HG03095 (cell line): ENCODE data around the gene PIGN.

Experiments used
- ATAC-seq: cut with Tn5 transposase; IDR thresholded peaks from one replicate; pipeline ENCODE4 v1.9.1; 2021; ENCODE audit warnings: moderate library complexity; ENCODE audit not compliant: unreplicated experiment

The PIGN gene, protein sequence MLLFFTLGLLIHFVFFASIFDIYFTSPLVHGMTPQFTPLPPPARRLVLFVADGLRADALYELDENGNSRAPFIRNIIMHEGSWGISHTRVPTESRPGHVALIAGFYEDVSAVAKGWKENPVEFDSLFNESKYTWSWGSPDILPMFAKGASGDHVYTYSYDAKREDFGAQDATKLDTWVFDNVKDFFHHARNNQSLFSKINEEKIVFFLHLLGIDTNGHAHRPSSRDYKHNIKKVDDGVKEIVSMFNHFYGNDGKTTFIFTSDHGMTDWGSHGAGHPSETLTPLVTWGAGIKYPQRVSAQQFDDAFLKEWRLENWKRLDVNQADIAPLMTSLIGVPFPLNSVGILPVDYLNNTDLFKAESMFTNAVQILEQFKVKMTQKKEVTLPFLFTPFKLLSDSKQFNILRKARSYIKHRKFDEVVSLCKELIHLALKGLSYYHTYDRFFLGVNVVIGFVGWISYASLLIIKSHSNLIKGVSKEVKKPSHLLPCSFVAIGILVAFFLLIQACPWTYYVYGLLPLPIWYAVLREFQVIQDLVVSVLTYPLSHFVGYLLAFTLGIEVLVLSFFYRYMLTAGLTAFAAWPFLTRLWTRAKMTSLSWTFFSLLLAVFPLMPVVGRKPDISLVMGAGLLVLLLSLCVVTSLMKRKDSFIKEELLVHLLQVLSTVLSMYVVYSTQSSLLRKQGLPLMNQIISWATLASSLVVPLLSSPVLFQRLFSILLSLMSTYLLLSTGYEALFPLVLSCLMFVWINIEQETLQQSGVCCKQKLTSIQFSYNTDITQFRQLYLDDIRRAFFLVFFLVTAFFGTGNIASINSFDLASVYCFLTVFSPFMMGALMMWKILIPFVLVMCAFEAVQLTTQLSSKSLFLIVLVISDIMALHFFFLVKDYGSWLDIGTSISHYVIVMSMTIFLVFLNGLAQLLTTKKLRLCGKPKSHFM

DNA sequence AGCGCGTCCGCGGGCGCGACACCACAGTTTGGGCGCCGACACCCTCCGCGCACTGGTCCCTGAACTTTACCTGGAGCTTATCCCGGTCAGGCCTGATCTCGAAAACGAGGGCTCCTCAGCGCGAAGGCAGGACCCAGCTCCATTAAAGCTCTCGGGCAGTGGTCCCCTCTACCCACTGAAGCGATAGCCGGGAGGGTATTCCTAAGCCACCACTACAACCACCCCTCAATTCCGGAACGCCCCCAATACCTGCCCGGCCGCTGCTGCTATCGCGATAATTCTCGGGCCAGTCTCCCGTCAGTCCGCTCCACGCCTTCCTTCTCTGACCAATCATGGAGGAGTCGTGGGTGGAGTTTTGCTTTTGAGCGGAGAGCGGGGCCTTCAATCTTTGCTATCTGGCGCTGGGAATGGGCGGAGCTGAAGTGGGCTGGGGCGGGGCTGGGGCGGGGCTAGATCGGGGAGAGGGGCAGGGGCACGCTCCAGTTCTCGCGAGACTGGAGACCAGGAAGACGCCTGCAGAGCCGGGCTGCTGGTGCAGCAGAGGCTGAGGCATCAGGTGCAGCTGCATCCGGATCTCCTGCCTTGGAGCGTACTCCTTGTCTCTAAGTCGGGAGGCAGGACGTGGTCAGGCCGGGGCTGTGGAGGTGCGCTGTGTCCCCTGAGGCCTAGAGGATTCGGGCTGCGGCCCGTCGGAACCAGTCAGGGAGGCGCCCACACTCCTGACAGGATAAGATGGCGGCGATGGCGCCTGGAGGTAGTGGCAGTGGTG, at the start of gene PIGN, which contains the start of gene RELCH:
Gene PIGN, minus strand, starts transcription at position 283 of the 769 bp plus-strand sequence. CDS start 25,703 bp downstream, outside the sequence.
Gene RELCH, plus strand, starts transcription at position 482 of the 769 bp plus-strand sequence. Its CDS starts 251 bp downstream, at position 733.
- ATAC-seq, result peak; percentile 86

DNA sequence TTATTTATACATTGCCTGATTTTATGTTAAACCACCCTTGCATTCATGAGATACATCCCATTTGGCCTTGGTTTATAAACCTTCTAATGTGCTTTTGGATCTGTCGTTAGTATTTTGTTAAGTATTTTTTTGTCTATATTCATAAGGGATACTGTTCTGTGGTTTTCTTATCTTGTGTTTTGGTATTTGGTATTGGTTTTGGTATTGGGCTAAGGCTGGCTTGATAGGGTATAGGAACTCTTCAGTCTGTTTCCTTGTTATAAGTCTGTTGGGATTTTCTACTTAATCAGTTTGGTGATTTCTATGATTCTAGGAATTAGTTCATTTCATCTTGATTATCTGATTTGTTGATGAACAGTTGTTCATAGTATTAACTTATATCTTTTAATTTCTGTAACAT, 49.4 kb upstream of the PIGN start:
- ATAC-seq, result no peak

DNA sequence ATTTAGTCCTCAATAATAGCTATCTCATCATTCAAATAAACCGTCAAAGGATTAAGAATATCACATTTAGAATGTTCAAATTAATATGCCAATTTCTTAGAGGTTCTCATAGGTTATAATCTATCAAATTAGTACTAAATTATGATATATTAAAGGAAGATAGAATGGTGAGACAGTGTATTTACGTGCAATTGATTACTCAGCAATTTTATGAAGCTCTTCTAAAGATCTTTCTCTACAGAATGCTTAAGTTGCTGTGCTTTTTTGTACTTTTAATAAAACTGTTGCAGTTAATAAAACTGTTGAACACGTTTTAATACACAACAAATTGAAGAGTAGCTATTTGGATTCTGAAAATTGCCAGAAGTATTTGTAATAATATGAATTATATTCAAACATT, 39.2 kb upstream of the PIGN start:
- ATAC-seq, result no peak

DNA sequence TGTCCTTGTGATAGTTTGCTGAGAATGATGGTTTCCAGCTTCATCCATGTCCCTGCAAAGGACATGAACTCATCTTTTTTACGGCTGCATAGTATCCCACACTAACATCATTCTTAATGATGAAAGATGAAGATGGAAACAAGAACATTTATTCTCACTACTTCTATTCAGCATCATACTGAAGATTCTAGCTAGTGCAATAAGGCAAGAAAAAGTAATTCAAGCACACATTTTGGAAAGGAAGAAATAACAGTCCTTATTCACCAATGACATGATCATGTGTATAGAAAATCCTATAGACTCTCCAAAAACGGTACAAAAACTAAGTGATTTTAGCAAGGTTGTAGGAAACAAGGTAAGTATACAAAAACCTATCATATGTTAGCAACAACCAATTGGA, 37.4 kb upstream of the PIGN start:
- ATAC-seq, result no peak

DNA sequence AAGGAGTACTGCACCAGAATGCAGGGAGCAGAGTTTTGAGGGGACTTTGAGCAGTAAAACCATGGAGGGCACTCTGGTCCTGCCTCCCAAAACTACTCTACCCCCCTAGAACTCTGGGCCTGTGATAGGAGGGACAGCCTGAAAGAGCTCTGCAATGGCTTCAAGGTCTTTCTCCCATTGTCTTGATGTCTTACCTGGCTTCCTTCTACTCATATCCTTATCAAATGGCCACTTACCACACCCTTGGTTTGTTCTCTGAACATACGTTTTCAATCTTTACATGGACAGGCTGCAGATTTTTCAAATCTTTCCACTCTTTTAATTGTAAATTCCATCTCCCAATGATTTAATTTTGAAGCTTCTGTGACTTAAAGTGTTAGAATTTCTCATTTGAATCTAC, 27.9 kb upstream of the PIGN start:
- ATAC-seq, result no peak

DNA sequence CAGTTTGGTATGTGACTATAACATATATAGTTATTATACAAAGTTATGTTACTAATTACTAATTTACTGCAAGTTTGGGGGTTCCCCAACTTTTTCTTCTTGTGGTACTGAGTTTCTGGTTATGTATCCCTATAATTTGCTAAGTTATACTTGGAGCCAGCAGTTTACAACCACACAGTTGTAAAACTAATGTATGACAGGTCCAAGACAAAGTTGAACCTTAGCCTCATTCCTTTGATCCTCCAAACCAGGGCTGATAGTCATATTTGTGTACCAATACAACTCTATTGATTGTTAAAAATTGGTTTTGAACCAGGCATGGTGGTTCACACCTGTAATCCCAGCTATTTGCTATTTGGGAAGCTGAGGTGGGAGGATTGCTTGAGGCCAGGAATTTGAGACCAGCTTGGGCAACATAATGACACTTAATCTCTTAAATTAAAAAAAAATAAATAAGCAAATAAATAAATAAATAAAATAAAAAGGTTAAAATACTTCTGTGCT, 24.5 kb upstream of the PIGN start:
- no peak for ATAC-seq

DNA sequence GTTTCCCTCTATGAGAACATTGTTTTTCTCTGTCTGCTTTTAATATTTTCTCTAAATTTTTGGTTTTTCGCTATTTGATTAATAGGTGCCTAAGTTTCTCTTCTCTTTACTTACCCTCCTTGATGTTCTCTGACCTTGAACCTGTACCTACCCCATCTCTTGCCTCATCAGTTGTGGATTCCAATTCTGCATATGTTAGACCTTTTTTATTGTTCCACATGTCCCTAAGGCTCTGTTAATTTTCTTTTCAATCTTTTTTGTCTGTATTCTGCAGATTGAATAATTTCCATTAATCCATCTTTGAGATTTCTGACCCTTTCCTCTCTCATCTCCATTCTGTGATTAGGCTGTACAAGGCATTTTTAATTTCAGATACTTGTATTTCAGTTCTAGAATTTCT, 23.3 kb upstream of the PIGN start:
- no peak for ATAC-seq

DNA sequence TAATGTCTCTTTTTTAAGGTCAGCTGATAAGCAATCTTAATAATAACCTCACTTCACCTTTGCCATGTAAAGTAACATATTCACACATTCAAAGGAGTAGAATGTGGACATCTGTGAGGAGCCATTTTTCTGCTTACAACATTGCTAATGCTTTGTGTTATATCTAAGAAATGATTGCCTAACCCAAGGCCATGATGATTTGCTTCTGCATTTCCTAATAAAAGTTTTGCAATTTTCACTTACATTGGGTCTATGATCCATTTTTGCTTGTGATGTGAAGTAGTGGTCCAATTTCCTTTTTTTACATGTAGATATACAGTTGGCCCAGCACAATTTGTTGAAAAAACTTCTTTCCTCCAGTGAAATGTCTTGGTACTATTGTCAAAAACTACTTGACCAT, 22.2 kb upstream of the PIGN start:
- ATAC-seq, result no peak

DNA sequence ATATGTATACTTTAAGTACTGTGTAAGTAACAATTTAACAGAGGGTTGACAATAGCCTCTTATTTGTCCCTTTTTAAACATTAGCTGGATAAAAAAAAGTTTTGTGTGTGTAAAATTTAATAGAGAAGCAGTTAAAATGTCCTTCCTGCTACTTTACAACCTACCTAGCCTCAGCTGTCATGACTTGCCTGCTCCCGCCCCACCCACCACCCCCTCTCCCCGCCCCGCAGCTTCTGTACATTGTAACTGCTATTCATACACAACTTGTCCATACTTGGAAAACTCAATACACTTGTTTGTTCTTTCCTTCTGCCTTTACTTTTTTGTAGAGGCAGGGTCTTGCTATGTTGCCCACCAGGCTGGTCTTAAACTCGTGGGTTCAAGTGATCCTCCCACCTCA, 19.7 kb upstream of the PIGN start:
- ATAC-seq, result no peak

DNA sequence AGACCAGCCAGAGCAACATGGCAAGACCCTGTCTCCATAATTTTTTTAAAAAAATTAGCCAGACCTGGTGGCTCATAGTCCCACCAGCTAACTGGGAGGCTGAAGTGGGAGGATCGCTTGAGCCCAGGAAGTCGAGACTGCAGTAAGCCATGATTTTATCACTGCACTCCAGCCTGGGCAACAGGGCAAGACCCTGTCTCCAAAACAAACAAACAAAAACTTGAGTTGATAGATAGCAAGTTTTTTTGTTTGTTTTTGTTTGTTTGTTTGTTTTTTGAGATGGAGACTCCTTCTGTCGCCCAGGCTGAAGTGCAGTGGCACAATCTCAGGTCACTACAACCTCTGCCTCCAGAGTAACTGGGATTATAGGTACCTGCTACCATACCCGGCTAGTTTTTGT, 19.0 kb upstream of the PIGN start:
- ATAC-seq, result no peak

DNA sequence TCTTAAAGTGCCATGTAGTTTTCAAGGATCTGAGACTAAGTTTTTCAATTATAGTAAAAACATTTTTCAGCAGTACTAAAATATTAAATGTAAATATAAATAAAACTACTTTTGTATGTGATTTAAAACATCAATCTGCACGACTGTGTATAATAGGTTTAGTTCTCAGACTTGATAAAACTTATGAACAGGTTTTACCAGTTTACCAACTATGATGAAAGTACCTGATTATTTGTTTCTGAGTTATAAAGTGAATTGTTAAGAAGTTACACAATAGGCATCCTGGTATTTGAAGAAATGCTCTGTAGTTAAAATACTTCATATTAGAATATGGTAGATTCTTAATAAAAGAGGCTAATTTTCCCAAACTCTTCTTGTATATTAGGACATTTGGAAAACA, 15.0 kb upstream of the PIGN start:
- no peak for ATAC-seq

DNA sequence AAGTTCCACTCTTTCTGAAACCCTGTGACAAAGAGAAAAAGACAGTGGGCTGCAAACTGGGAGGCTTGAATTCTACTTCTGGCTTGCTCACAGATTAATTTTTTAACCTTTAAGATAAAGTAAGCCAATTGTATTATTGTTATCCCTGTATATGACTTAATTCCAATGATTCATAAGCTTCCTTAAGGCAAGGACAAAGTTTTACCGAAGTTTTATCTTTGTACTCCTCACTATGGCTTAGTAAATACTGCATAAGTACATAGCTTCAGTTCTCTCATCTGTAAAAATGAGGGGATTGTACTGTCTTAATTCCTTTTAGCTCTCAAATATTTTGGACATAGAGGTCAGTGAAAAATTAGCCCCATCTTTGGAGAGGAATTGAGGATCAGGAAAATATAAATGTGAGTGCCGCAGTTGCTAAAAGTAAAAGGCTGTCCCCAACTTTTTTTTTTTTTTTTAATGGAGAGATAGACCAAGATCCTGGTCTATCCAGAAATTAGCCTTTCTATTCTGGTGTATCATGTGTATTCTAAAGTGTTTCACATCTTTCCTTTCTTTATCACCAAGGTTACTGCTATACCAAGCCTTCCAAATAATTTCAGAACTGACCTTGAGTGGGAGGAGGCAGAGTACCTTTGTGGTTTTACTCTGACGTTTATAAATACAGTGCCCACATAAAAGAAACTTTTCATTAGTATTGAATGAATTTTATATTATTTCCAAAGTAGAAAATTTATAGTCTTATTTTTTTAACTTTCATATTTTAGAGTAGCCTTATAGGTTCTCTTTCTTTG, 13.5 kb upstream of the PIGN start:
- no peak for ATAC-seq

DNA sequence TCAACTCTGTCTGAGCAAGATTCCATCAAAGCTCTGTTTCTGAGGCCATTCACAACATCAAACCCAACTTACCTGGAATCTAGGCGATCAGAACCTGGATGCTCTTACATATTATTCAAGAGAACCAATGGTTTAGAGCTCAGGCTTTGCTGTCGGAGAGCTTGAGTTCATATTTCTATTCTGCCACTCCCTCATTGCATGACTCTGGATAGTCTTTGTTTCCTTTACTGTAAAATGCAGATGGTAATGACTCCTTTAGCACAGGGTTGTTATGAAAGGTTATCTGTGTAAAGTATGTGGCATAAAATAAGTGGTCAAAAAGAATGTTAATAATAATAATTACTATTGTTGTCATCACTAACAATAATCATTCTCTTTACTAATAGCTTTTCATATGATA, 12.8 kb upstream of the PIGN start:
- ATAC-seq, result no peak

DNA sequence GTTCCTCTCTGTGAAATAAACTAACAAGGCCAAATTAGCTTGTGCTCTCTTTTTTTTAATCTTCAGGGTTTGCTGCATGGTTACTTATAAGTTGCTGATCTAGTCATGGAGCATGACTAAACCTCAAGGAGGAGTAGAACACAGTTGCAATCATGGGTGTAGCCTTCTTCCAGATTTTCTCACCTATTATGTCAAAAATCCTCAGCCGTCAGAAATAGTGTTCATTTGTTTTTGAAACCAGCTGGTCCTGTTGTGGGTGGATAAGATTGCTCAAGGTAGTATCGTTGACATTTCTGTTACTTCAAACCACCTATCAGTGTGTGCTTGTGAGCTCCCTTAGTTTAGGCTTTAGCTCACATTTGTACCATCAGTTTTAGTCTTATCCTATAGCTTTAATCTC, 11.4 kb upstream of the PIGN start:
- no peak for ATAC-seq

DNA sequence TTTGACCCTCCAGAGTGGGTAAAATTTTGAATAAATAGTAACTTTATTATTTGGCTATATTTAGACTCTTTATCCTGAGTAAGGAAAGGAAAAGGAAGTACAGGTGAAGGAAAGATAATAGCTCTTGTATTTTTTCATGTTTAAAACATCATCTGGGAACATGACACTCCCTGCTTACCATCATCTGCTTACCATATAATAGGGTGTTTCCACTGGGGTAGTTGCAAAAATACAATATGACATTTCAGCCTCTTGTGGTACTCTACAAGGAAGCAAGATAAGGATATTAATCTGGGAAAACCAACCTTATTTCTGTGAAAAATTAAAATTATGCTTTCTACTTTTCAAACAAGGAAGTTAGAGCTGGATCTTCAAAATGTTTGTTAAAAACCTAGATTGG, 10.1 kb upstream of the PIGN start:
- no peak for ATAC-seq

DNA sequence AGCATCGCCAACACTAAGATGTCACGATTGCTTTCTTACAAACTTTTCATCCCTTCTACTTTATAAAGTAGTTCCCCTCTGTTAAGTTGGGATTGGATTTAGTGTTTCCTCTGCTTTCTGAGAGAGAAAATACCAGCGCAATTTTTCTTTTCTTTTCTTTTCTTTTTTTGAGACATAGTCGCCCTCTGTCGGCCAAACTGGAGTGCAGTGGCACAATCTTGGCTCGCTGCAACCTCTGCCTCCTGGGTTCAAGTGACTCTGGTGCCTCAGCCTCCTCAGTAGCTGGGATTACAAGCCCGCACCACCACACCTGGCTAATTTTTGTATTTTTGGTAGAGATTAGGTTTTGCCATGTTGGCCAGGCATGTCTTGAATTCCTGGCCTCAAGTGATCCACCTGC, 9.2 kb upstream of the PIGN start:
- ATAC-seq, result no peak

DNA sequence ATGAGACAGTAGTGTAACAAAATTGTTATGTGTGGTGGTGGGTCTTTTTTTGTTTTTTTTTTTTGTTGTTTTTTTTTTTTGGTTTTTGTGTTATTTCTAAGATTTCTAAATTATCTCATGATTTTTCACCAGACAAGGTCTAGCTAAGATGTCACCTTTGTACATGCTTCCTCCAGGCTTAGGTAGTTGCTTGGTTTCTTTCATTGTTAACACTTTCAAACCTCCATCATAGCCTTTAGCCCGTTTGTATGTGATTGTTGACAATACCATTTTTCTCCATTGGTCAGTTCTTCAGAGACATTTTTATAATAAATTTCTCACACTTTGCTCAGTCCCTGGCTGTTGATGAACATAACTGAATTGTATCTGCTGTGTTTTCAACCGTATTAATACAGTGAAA, 2.4 kb upstream of the PIGN start:
- ATAC-seq, result no peak

DNA sequence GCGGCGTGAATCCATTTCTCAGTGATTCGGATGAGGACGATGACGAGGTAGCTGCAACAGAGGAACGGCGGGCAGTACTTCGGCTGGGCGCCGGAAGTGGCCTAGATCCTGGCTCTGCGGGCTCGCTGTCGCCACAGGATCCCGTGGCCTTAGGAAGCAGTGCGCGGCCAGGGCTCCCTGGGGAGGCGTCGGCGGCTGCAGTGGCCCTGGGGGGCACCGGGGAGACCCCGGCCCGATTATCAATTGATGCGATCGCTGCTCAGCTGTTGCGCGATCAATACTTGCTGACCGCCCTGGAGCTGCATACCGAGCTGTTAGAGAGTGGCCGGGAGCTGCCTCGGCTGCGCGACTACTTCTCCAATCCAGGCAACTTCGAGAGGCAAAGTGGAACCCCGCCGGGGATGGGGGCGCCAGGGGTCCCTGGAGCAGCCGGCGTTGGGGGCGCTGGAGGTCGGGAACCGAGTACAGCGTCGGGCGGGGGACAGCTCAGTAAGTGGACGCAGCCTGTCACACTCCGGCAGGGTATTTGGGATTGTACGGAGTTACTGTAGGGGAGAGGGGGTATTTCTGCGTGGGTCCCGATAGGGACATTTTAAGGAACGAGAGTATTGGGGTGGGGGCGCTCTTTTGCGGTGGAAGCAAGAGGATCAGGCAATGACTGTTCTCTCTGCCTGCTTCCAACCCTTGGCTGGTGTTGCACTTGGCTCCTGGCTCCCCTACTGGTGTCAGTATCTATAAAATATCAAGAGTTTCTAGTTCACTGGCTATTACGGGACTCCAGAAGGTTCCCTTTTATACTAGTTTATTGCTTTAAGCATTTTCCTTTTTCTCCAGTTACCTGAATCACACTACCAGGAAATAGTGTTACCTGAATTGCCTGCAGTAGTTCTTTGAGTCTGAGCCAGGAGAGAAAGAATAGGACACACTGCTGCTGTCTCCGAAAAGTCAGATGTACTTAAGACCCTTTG, 971 bp upstream of the PIGN start:
- ATAC-seq, result no peak

DNA sequence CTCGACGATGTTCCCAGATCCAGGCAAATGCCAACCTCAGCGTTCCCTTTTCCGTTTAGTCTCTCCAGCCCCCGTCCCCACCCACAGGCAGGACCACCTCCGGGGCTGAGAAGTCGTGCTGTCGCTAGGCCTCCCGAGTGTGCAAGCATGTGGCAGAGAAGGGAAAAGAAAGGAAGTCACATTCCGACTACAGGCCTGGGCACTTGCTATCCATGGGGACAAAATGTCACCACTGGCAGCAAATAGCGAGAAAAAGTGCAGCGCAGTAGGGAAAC, 420 bp downstream of the PIGN start:
- no peak for ATAC-seq
